OCI-LY1 (cell line): ENCODE data around the gene ACAP2.

Source experiments
- EZH2 ChIP-seq: fragments of 200-600 bp; sonication (generic), shearing (Covaris generic); IDR thresholded peaks from 2 replicates; pipeline ENCODE4 v1.8.0; 2017; ENCODE audit warnings: borderline replicate concordance, mixed run types, mild to moderate bottlenecking, antibody characterized with exemption, low read length, moderate library complexity, mixed read lengths
- TF ChIP-seq, protein P1 (sequence below): fragments of 200-600 bp; sonication (generic), shearing (Covaris generic); IDR thresholded peaks from 2 replicates; pipeline ENCODE4 v1.5.1; 2017; ENCODE audit warnings: mild to moderate bottlenecking, antibody characterized with exemption, low read length, moderate library complexity, mixed read lengths

DNA sequence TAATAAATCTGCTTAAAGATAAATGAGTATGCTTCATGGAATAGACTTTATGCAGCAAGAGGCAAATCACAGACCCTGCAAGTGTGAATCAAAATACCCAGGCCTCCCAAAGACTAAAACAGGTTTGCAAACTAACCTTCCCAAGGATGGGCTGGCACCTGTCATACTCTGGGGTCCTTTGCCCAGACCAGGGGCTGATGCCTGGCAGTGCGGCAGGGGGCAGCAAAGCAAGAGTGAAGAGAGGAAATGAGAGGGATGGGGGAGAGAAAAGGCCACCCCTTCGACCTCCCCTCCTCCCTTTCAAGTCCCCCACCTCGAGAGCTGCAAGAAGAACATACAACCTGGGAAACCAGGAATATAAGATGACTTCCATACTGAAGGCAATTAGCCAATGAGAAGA, 203.7 kb downstream of the ACAP2 start:
- TF ChIP-seq, protein P1, sequence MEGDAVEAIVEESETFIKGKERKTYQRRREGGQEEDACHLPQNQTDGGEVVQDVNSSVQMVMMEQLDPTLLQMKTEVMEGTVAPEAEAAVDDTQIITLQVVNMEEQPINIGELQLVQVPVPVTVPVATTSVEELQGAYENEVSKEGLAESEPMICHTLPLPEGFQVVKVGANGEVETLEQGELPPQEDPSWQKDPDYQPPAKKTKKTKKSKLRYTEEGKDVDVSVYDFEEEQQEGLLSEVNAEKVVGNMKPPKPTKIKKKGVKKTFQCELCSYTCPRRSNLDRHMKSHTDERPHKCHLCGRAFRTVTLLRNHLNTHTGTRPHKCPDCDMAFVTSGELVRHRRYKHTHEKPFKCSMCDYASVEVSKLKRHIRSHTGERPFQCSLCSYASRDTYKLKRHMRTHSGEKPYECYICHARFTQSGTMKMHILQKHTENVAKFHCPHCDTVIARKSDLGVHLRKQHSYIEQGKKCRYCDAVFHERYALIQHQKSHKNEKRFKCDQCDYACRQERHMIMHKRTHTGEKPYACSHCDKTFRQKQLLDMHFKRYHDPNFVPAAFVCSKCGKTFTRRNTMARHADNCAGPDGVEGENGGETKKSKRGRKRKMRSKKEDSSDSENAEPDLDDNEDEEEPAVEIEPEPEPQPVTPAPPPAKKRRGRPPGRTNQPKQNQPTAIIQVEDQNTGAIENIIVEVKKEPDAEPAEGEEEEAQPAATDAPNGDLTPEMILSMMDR: no peak
- TF ChIP-seq EZH2: no peak
